Activated B cell treated with CpG ODN at 0.5 μM for 24 hours (primary cell): Measurements from ENCODE around the gene WBP2NL. TPM values are rescaled to one million over a fixed set of nuclear protein-coding genes. Genes with fewer than 3 reads are reported as not detected.

ENCODE experiments used
- ATAC-seq: fragments of 200-7000 bp; cut with Tn5 transposase; one replicate; pipeline ENCODE4 v1.10.0; 2021; ENCODE audit warnings: low read depth, mild to moderate bottlenecking, moderate library complexity
- CTCF ChIA-PET: fragments of 350-600 bp; sonication (Branson Sonifier 250); formaldehyde crosslinking; loops from one replicate; lab custom pipeline; 2021; ENCODE audit warnings: antibody characterized with exemption; lab: Charles Lee
- POLR2A ChIA-PET: fragments of 350-600 bp; sonication (Branson Sonifier 250); formaldehyde crosslinking; loops from one replicate; lab custom pipeline; 2021; ENCODE audit warnings: antibody characterized with exemption; lab: Charles Lee
- DNase-seq: peaks from one replicate; pipeline ENCODE4 v3.0.0; 2022
- H3K27ac Mint-ChIP-seq: one replicate; pipeline ENCODE4 v1.8.0; 2020; ENCODE audit warnings: mixed read lengths
- H3K27me3 Mint-ChIP-seq: one replicate; pipeline ENCODE4 v1.8.0; 2021; ENCODE audit warnings: mixed read lengths
- H3K36me3 Mint-ChIP-seq: one replicate; pipeline ENCODE4 v1.8.0; 2021; ENCODE audit warnings: low read depth, mixed read lengths
- H3K4me1 Mint-ChIP-seq: one replicate; pipeline ENCODE4 v1.8.0; 2021; ENCODE audit warnings: mixed read lengths
- H3K4me3 Mint-ChIP-seq: one replicate; pipeline ENCODE4 v1.8.0; 2020; ENCODE audit warnings: mild to moderate bottlenecking, mixed read lengths
- H3K9me3 Mint-ChIP-seq: one replicate; pipeline ENCODE4 v1.8.0; 2020; ENCODE audit warnings: mixed read lengths
- intact Hi-C: fragments of 100-400 bp; cut with micrococcal nuclease; formaldehyde crosslinking; loops from one replicate; pipeline ENCODE4 v1.15.1; 2024
- total RNA-seq: library from RNA; stranded (reverse); gene quantifications from 2 replicates; pipeline ENCODE4 v1.2.3, GENCODE V29; 2022
- TF ChIP-seq, protein P1 (sequence below): fragments of 200-600 bp; IDR thresholded peaks from one replicate; pipeline ENCODE4 v1.8.0; 2022; ENCODE audit warnings: antibody characterized with exemption, mild to moderate bottlenecking

The WBP2NL gene
- total RNA-seq, 1 donor from 2014 or later = 7.8 TPM

DNA sequence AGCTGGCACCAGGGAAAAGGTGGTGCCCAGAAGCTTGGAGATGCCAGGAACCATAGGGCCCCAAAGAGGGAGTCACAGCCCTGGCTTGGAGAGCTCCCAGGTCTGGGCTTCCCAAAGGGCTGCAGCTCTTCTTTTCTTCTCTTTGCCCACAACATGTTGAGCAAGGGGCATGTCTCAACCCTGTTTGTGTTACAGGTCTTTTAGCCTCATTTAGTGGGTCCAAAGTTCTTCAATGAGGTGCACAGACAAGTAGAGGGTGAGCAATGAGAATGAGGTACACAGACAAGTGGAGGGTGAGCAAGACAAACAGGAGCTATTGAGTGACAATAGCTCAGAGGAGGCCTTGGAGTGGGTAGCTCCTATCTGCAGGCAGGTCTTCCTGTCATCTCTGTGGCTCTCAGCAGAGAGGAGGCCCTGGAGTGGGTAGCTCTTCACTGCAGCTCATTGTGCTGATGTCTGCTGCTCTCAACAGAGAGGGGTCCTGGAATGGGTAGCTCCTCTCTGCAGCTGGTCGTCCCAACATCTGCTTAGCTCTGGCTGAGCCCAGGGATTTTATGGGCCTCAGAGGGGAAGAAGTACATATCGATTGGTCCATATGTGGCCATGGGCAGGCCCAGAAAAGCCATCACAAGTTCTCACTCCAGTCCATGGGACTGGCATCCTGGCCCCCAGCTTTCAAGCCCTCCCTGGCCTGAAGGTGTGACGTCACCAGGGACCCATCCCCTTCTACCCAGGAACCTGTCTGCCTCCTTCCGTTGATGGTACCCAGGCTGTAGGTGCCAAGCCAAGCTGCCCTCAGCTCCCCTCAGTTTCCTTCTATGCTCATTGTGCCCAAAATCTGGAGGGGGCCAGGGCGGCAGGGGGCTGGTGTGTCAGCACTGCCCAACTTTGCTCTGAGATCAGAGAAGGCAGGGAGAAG is 34.9 kb downstream of the WBP2NL start:
- Mint-ChIP-seq H3K9me3 (peaks cover 3% of the 10 kb centered on the region), H3K27me3 (no peaks in the 10 kb centered on the region), H3K36me3 (peaks cover 5% of the 10 kb centered on the region), H3K4me1 (peaks cover 35% of the 10 kb centered on the region), H3K27ac (no peak overlapping the region), H3K4me3 (no peak overlapping the region)
- ChIA-PET CTCF (no interaction called here), POLR2A (interaction anchor here (1.3 to 1.5 kb wide), 3 partner anchors 9 to 46 kb away, joined by 3 to 7 read pairs (median 4); partner anchors contain the start of genes SMDT1 and WBP2NL)
- no peak for DNase-seq
- intact Hi-C loops = loop anchor here (5.0 kb wide), 1 partner anchor 36 kb away; the partner anchor contains the start of gene WBP2NL
- TF ChIP-seq, protein P1, sequence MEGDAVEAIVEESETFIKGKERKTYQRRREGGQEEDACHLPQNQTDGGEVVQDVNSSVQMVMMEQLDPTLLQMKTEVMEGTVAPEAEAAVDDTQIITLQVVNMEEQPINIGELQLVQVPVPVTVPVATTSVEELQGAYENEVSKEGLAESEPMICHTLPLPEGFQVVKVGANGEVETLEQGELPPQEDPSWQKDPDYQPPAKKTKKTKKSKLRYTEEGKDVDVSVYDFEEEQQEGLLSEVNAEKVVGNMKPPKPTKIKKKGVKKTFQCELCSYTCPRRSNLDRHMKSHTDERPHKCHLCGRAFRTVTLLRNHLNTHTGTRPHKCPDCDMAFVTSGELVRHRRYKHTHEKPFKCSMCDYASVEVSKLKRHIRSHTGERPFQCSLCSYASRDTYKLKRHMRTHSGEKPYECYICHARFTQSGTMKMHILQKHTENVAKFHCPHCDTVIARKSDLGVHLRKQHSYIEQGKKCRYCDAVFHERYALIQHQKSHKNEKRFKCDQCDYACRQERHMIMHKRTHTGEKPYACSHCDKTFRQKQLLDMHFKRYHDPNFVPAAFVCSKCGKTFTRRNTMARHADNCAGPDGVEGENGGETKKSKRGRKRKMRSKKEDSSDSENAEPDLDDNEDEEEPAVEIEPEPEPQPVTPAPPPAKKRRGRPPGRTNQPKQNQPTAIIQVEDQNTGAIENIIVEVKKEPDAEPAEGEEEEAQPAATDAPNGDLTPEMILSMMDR = no peak
- no peak for ATAC-seq

DNA sequence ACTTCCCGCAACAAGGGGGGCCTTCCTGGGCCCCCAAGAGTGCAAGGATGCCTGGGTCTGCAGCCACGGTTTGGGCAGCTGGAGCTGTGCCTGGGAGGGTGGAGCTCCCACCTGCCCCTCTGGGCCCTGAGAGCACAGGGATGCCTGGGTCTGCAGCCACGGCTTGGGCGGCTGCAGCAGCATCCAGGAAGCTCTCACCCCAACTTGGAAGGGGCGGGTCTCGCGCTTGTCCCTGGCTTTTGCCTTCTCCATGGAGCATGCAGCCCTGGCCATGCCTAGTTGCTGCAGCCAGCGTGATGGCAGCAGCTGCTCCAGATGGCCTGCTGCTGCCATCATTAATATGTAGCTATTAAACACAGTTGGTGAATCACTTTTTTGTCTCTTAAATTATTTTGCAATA is 36.7 kb downstream of the WBP2NL start:
- Mint-ChIP-seq H3K27ac (no peak overlapping the region), H3K9me3 (peaks cover 3% of the 10 kb centered on the region), H3K36me3 (peaks cover 5% of the 10 kb centered on the region), H3K27me3 (no peaks in the 10 kb centered on the region), H3K4me3 (no peak overlapping the region), H3K4me1 (peaks cover 45% of the 10 kb centered on the region)
- DNase-seq (no peak), ATAC-seq (no peak)
- ChIA-PET POLR2A (interaction anchor here (0.6 kb wide), 1 partner anchor 14 kb away, joined by 8 read pairs; no protein-coding TSS in a partner anchor), CTCF (no interaction called here)
- TF ChIP-seq, protein P1 = no peak
- intact Hi-C loops = no loop called here

DNA sequence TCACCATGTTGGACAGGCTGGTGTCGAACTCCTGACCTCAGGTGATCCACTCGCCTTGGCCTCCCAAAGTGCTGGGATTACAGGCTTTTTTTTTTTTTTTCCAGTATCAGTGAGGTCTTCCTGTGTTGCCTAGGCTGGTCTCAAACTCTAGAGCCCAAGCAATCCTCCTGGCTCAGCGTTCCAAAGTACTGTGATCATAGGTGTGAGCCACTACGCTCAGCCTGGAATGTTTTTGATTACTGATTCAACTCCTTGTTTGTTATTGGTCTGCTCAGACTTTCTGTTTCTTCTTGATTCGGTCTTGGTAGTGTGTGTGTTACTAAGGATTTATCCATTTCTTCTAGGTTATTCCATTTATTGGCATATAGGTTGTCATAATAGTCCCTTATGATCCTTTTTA is 40.7 kb downstream of the WBP2NL start:
- ATAC-seq (no peak), DNase-seq (no peak)

DNA sequence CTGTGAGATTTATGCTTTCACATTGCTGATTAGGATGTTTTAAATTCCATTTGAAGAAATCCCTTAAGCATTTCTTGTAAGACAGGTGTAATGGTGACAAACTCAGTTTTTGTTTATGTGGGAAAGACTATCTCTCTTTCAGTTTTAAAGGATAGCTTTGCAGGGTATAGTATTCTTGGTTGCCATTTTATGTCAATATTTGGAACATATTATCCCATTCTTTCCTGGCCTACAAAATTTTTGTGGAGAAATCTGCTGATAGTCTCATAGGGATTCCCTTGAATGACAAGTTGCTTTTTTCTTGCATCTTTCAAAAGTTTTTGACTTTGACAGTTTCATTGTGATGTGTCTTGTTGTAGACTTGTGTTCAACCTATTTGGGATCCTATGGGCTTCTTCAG is 43.2 kb downstream of the WBP2NL start:
- DNase-seq (no peak), ATAC-seq (no peak)
- ChIA-PET POLR2A (interaction anchor here (0.6 to 2.2 kb wide), 3 partner anchors 8 to 49 kb away, joined by 3 to 7 read pairs (median 7); no protein-coding TSS in a partner anchor), CTCF (no interaction called here)
- H3K9me3 Mint-ChIP-seq = peaks cover 11% of the 10 kb centered on the region
- no peak overlapping the region for H3K4me3 Mint-ChIP-seq
- peaks cover 16% of the 10 kb centered on the region for H3K36me3 Mint-ChIP-seq
- TF ChIP-seq, protein P1 = no peak
- intact Hi-C loops = no loop called here
- H3K27me3 Mint-ChIP-seq = no peaks in the 10 kb centered on the region
- peaks cover 22% of the 10 kb centered on the region for H3K4me1 Mint-ChIP-seq
- H3K27ac Mint-ChIP-seq = no peak overlapping the region

More for the DNA sequence above, 40.7 kb downstream of the WBP2NL start:
- Mint-ChIP-seq H3K27ac (no peak overlapping the region), H3K27me3 (no peaks in the 10 kb centered on the region), H3K9me3 (peaks cover 11% of the 10 kb centered on the region), H3K4me1 (peaks cover 22% of the 10 kb centered on the region), H3K4me3 (no peak overlapping the region), H3K36me3 (peaks cover 18% of the 10 kb centered on the region)
- ChIA-PET CTCF (no interaction called here), POLR2A (interaction anchor here (0.7 to 0.8 kb wide), 4 partner anchors 9 to 239 kb away, joined by 3 to 5 read pairs (median 3); partner anchors contain the start of gene CCDC134)
- intact Hi-C loops = no loop called here
- TF ChIP-seq, protein P1 = no peak

DNA sequence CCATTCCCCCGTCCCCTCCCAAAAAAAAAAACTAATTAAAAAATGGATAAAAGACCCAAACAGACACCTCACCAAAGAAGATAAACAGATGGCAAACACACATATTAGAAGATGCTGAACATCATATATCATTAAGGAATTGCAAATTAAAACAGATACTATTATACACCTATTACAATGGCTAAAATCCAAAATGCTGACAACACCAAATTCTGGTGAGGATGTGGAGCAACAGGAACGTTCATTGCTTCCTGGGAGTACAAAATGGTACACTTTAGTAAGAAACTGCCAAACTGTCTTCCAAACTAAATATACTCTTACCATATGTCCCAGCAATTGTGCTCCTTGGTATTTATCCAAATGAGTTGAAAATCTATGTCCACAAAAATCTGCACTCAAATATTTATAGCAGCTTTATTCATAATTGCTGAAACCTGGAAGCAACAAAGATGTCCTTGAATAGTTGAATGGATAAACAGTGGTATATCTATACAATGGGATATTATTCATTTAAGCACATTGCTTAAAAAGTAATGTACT is 52.1 kb downstream of the WBP2NL start:
- ATAC-seq = no peak
- peaks cover 9% of the 10 kb centered on the region for H3K4me1 Mint-ChIP-seq
- TF ChIP-seq, protein P1 = no peak
- no peaks in the 10 kb centered on the region for H3K27me3 Mint-ChIP-seq
- ChIA-PET CTCF (no interaction called here), POLR2A (interaction anchor here (0.7 kb wide), 1 partner anchor 649 kb away, joined by 3 read pairs; no protein-coding TSS in a partner anchor)
- no peaks in the 10 kb centered on the region for H3K36me3 Mint-ChIP-seq
- no peak overlapping the region for H3K4me3 Mint-ChIP-seq
- no peak overlapping the region for H3K27ac Mint-ChIP-seq
- intact Hi-C loops = loop anchor here (5.0 kb wide), 1 partner anchor 33 kb away; no protein-coding TSS in a partner anchor
- H3K9me3 Mint-ChIP-seq = no peaks in the 10 kb centered on the region
- DNase-seq = no peak
